Endothelial cell (in vitro differentiated cells): ENCODE measurements around the gene SPI1. TPM values are rescaled to one million over a fixed set of nuclear protein-coding genes. Genes with fewer than 3 reads are reported as not detected.

Experiments
- DNase-seq: peaks from one replicate; pipeline ENCODE4 v3.0.0; 2021; ENCODE audit warnings: low spot score
- H3K27ac Mint-ChIP-seq: one replicate; pipeline ENCODE4 v1.8.0; 2021; ENCODE audit warnings: mixed read lengths, inconsistent platforms; ENCODE audit not compliant: unreplicated experiment
- H3K27me3 Mint-ChIP-seq: one replicate; pipeline ENCODE4 v1.8.0; 2021; ENCODE audit warnings: mild to moderate bottlenecking, moderate library complexity, mixed read lengths, inconsistent platforms; ENCODE audit not compliant: unreplicated experiment
- H3K36me3 Mint-ChIP-seq: one replicate; pipeline ENCODE4 v1.8.0; 2021; ENCODE audit warnings: mild to moderate bottlenecking, low read depth, mixed read lengths, inconsistent platforms; ENCODE audit not compliant: unreplicated experiment
- H3K4me1 Mint-ChIP-seq: one replicate; pipeline ENCODE4 v1.8.0; 2021; ENCODE audit warnings: mild to moderate bottlenecking, mixed read lengths, inconsistent platforms; ENCODE audit not compliant: unreplicated experiment
- H3K4me3 Mint-ChIP-seq: one replicate; pipeline ENCODE4 v1.8.0; 2021; ENCODE audit warnings: mild to moderate bottlenecking, mixed read lengths, inconsistent platforms; ENCODE audit not compliant: unreplicated experiment
- H3K9me3 Mint-ChIP-seq: one replicate; pipeline ENCODE4 v1.8.0; 2021; ENCODE audit warnings: mixed read lengths, inconsistent platforms; ENCODE audit not compliant: unreplicated experiment
- total RNA-seq: library from RNA; stranded (reverse); fragmentation: NEBNext Ultra II Directional; extraction: Animal tissue kit (Norgen Biotek cat#: 25700); gene quantifications from one replicate; pipeline ENCODE4 v1.2.1, GENCODE V29; 2021; ENCODE audit not compliant: unreplicated experiment
- TF ChIP-seq, protein P1 (sequence below): fragments of 200-600 bp; sonication (generic); IDR thresholded peaks from one replicate; pipeline ENCODE4 v1.5.0; 2021; ENCODE audit warnings: antibody characterized with exemption; ENCODE audit not compliant: unreplicated experiment

SPI1 gene
- total RNA-seq, 1 donor from 2014 or later = not detected

DNA sequence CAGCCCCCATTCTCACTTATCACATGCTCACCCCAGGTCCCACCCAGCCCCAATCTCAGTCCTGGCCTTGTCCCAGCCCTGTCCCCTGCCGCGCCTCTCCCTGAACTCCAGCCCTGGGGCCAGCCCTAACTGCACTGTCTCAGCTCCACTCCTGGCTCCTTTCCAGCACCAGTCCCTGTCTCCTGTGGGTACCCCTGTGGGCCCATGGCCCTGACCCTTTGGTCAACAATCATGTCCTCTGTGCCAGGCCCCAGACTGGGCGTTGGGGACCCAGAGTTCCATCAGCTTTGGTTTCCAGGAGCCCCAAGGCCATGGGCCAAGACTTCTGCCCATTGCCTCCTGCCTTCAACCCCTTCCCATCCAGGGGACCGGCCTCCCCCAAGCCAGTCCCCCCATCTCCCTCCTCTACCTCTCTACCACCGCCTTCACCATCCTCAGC, 757 bp downstream of the SPI1 start:
- no peak overlapping the region for H3K4me3 Mint-ChIP-seq
- H3K27ac Mint-ChIP-seq = no peak overlapping the region
- peaks cover 8% of the 10 kb centered on the region for H3K27me3 Mint-ChIP-seq
- H3K36me3 Mint-ChIP-seq = no peaks in the 10 kb centered on the region
- H3K4me1 Mint-ChIP-seq = peaks cover 5% of the 10 kb centered on the region
- TF ChIP-seq, protein P1, sequence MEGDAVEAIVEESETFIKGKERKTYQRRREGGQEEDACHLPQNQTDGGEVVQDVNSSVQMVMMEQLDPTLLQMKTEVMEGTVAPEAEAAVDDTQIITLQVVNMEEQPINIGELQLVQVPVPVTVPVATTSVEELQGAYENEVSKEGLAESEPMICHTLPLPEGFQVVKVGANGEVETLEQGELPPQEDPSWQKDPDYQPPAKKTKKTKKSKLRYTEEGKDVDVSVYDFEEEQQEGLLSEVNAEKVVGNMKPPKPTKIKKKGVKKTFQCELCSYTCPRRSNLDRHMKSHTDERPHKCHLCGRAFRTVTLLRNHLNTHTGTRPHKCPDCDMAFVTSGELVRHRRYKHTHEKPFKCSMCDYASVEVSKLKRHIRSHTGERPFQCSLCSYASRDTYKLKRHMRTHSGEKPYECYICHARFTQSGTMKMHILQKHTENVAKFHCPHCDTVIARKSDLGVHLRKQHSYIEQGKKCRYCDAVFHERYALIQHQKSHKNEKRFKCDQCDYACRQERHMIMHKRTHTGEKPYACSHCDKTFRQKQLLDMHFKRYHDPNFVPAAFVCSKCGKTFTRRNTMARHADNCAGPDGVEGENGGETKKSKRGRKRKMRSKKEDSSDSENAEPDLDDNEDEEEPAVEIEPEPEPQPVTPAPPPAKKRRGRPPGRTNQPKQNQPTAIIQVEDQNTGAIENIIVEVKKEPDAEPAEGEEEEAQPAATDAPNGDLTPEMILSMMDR = no peak
- DNase-seq = no peak
- H3K9me3 Mint-ChIP-seq = no peaks in the 10 kb centered on the region

DNA sequence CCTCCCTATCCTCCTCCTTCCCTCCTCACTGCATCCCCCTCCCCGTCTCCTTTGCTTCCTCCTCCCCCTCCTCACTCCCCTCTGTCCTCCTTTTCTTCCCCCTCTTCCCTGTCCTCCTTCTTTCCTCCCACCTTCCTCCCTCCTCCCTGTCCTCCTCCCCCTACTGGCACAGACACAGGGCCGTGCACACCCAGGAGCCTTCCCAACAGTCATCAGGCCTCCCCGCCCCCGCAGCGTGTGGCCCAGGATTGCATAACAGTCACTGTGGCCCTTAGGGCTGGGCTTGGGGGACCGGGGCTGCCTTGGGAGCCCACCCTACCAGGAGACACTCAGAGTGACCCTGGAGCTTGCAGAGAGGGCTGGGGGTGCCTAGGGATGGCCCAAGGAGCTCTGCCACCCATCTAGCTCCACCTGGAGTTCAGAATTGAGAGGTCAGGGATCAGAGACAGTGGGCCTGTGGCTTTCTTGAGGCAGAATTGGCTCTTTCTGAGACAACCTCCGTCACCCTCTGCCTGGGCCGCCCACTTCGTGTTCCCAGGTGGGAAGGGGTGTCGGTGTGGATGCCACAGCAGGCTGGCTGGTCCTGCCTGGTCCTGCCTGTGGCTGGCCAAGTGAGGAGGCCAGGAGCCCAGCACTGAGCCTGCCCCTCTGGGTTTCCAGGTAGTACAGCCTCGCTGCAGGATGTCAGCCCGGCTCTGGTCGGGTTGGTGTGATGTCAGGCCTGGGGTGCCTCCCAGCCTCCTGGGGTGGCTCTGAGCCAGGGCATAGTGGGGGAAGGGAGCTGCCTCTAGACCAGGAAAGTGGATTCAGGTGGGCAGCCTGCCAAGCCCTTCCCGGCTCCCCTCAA, 1.6 kb downstream of the SPI1 start:
- no peak for DNase-seq
- Mint-ChIP-seq H3K36me3 (no peaks in the 10 kb centered on the region), H3K9me3 (no peaks in the 10 kb centered on the region), H3K4me1 (no peaks in the 10 kb centered on the region), H3K4me3 (no peak overlapping the region), H3K27ac (no peak overlapping the region), H3K27me3 (peaks cover 6% of the 10 kb centered on the region)
- TF ChIP-seq, protein P1 = no peak

DNA sequence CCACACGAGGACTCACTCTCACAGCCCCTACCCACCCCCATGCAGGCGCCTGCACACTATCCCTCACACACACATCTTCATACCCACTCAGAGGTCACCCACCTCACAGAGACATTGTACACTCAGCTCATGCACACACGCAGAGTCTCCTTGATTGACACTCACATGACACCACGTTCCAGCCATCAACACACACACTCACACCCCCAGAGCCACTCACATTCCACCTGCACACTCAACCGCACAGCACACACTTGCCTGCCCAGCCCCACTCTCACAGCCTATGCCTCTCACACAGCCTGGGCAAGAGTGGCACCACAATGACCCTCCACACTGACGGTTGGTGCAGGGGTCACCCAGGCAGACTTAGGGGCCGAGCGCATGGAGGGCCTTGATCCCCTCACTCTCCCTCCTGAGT, 2.2 kb downstream of the SPI1 start:
- Mint-ChIP-seq H3K27me3 (peaks cover 4% of the 10 kb centered on the region), H3K4me1 (no peaks in the 10 kb centered on the region), H3K9me3 (no peaks in the 10 kb centered on the region), H3K27ac (no peak overlapping the region), H3K4me3 (no peak overlapping the region), H3K36me3 (no peaks in the 10 kb centered on the region)
- TF ChIP-seq, protein P1 = no peak
- no peak for DNase-seq

DNA sequence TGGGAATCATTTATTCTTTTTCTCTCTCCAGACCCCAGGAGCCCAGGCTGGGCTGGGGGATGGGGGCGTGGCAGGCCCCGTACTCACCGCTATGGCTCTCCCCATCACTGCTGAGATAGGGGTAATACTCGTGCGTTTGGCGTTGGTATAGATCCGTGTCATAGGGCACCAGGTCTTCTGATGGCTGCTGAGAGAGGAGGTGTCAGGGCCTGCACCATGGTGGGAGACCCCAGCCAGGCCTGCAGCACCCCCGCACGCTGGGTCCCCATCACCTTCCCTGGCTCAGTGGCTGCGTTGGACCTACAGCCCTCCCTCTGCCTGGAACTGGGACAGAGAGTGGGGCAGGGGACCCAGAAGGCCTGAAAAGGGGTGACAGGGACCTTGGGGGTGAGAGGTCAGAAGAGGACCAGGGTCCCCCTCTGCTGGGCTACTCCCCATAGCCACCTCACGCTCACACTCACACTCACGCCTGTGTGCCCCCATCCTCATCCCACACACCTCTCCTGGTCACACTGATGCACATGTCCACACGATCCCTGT, 2.7 kb downstream of the SPI1 start:
- H3K9me3 Mint-ChIP-seq = no peaks in the 10 kb centered on the region
- no peak overlapping the region for H3K27ac Mint-ChIP-seq
- H3K4me3 Mint-ChIP-seq = no peak overlapping the region
- peaks cover 4% of the 10 kb centered on the region for H3K27me3 Mint-ChIP-seq
- DNase-seq = no peak
- TF ChIP-seq, protein P1 = no peak
- no peaks in the 10 kb centered on the region for H3K4me1 Mint-ChIP-seq
- H3K36me3 Mint-ChIP-seq = no peaks in the 10 kb centered on the region

DNA sequence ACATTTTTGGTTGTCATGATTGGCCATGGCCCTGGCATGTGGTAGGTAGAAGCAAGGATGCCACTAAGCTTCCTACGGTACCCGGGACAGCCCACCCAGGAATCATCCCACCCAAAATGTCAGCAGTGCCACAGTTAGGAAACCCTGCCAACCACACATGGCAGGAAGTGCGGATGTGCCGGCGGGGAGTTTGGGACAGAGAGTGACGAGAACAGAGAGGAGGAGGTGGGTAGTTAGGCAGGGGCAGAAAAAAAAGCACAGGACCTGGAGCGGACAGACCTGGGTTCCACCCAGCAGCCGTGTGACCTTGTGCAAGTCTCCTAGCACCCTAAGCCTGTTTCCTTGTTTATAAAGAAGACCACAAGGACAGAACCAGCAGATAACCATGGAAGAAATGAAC, 3.3 kb downstream of the SPI1 start:
- no peak for DNase-seq
- TF ChIP-seq, protein P1 = no peak
- Mint-ChIP-seq H3K4me3 (no peak overlapping the region), H3K4me1 (no peaks in the 10 kb centered on the region), H3K36me3 (no peaks in the 10 kb centered on the region), H3K9me3 (no peaks in the 10 kb centered on the region), H3K27ac (no peak overlapping the region), H3K27me3 (peaks cover 4% of the 10 kb centered on the region)
